H9 (cell line): ENCODE results near the gene KIF22. TPM values are rescaled to one million over a fixed set of nuclear protein-coding genes. Genes with fewer than 3 reads are reported as not detected.

ENCODE experiments used
- DNase-seq: peaks from one replicate; pipeline ENCODE4 v3.0.0-alpha.2; 2017
- H2AFZ ChIP-seq: one replicate; pipeline ENCODE4 v1.6.1; 2013; ENCODE audit warnings: mild to moderate bottlenecking, low read length, control low read depth, moderate library complexity
- H2AK5ac ChIP-seq: 2 replicates; pipeline ENCODE4 v1.6.1; 2013; ENCODE audit warnings: low read length, control low read depth, mixed read lengths; ENCODE audit not compliant: insufficient read length
- H2BK120ac ChIP-seq: one replicate; pipeline ENCODE4 v1.6.1; 2013; ENCODE audit warnings: low read depth, mild to moderate bottlenecking, low read length, control low read depth, inconsistent platforms; ENCODE audit not compliant: poor library complexity, severe bottlenecking
- H2BK12ac ChIP-seq: 2 replicates; pipeline ENCODE4 v1.6.1; 2013; ENCODE audit warnings: low read length, control low read depth, mixed read lengths, low read depth; ENCODE audit not compliant: insufficient read length
- H2BK15ac ChIP-seq: 2 replicates; pipeline ENCODE4 v1.6.1; 2013; ENCODE audit warnings: low read depth, low read length, control low read depth
- H2BK20ac ChIP-seq: one replicate; pipeline ENCODE4 v1.6.1; 2013; ENCODE audit warnings: low read depth, mild to moderate bottlenecking, low read length, control low read depth, inconsistent platforms; ENCODE audit not compliant: poor library complexity, severe bottlenecking
- H2BK5ac ChIP-seq: 2 replicates; pipeline ENCODE4 v1.6.1; 2013; ENCODE audit warnings: low read length, control low read depth, mixed read lengths; ENCODE audit not compliant: insufficient read length
- H3K14ac ChIP-seq: 2 replicates; pipeline ENCODE4 v1.6.1; 2013; ENCODE audit warnings: low read length, control low read depth; ENCODE audit not compliant: insufficient read depth
- H3K18ac ChIP-seq: 2 replicates; pipeline ENCODE4 v1.6.1; 2013; ENCODE audit warnings: low read depth, mild to moderate bottlenecking, mixed read lengths, low read length, control low read depth; ENCODE audit not compliant: insufficient read length
- H3K23ac ChIP-seq: 2 replicates; pipeline ENCODE4 v1.6.1; 2013; ENCODE audit warnings: low read length, control low read depth, mixed read lengths, low read depth; ENCODE audit not compliant: insufficient read length
- H3K23me2 ChIP-seq: 2 replicates; pipeline ENCODE4 v1.6.1; 2013; ENCODE audit warnings: low read depth, mild to moderate bottlenecking, mixed read lengths, low read length, control low read depth; ENCODE audit not compliant: insufficient read length, poor library complexity, severe bottlenecking
- H3K27ac ChIP-seq: 2 replicates; pipeline ENCODE4 v1.5.1; 2013; ENCODE audit warnings: low read length, control low read depth, mixed read lengths, low read depth; ENCODE audit not compliant: insufficient read length
- H3K27me3 ChIP-seq: 2 replicates; pipeline ENCODE4 v1.6.1; 2013; ENCODE audit warnings: low read length, control low read depth, inconsistent platforms; ENCODE audit not compliant: insufficient read depth
- H3K4ac ChIP-seq: 2 replicates; pipeline ENCODE4 v1.6.1; 2013; ENCODE audit warnings: low read depth, mild to moderate bottlenecking, control low read depth, inconsistent platforms, low read length, moderate library complexity
- H3K4me1 ChIP-seq: 2 replicates; pipeline ENCODE4 v1.6.1; 2013; ENCODE audit warnings: low read length, control low read depth, inconsistent platforms; ENCODE audit not compliant: insufficient read depth
- H3K4me2 ChIP-seq: 2 replicates; pipeline ENCODE4 v1.6.1; 2013; ENCODE audit warnings: low read length, control low read depth, mixed read lengths; ENCODE audit not compliant: insufficient read length, insufficient read depth
- H3K56ac ChIP-seq: 2 replicates; pipeline ENCODE4 v1.6.1; 2013; ENCODE audit warnings: low read depth, mild to moderate bottlenecking, mixed read lengths, low read length, control low read depth; ENCODE audit not compliant: insufficient read length
- H3K79me1 ChIP-seq: 2 replicates; pipeline ENCODE4 v1.6.1; 2013; ENCODE audit warnings: low read depth, mild to moderate bottlenecking, moderate library complexity, low read length, control low read depth, inconsistent platforms; ENCODE audit not compliant: insufficient read depth, poor library complexity, severe bottlenecking
- H3K79me2 ChIP-seq: 2 replicates; pipeline ENCODE4 v1.6.1; 2013; ENCODE audit warnings: low read length, control low read depth, inconsistent platforms; ENCODE audit not compliant: insufficient read depth
- H3K9ac ChIP-seq: 2 replicates; pipeline ENCODE4 v1.6.1; 2013; ENCODE audit warnings: low read length, control low read depth, mixed read lengths; ENCODE audit not compliant: insufficient read length; ENCODE audit errors: extremely low read depth
- H3K9me3 ChIP-seq: one replicate; pipeline ENCODE4 v1.6.1; 2013; ENCODE audit warnings: low read depth, low read length, inconsistent platforms; ENCODE audit not compliant: control insufficient read depth
- H3T11ph ChIP-seq: one replicate; pipeline ENCODE4 v1.6.1; 2013; ENCODE audit warnings: mild to moderate bottlenecking, low read length, control low read depth, inconsistent platforms
- H4K20me1 ChIP-seq: one replicate; pipeline ENCODE4 v1.6.1; 2013; ENCODE audit not compliant: control insufficient read depth, insufficient read length, insufficient read depth
- H4K5ac ChIP-seq: 2 replicates; pipeline ENCODE4 v1.6.1; 2013; ENCODE audit warnings: low read depth, mild to moderate bottlenecking, mixed read lengths, low read length, control low read depth; ENCODE audit not compliant: insufficient read length
- H4K8ac ChIP-seq: replicated peaks from 2 replicates; pipeline ENCODE4 v1.6.1; 2013; ENCODE audit warnings: low read length, control low read depth, mixed read lengths, low read depth; ENCODE audit not compliant: insufficient read length
- H4K91ac ChIP-seq: 2 replicates; pipeline ENCODE4 v1.6.1; 2013; ENCODE audit warnings: low read depth, mild to moderate bottlenecking, moderate library complexity, mixed read lengths, low read length, control low read depth; ENCODE audit not compliant: insufficient read length
- H3K27ac Mint-ChIP-seq, 3 experiments: 2 replicates in 2 of 3; 3 replicates in 1 of 3; pipeline ENCODE4 v1.8.0; 2020 to 2021; ENCODE audit warnings: mixed read lengths in 3 of 3, mild to moderate bottlenecking in 1 of 3, moderate library complexity in 1 of 3
- H3K27me3 Mint-ChIP-seq: 2 replicates; pipeline ENCODE4 v1.8.0; 2021; ENCODE audit warnings: low read depth, mild to moderate bottlenecking, moderate library complexity, mixed read lengths
- H3K36me3 Mint-ChIP-seq, 3 experiments: 2 replicates in 2 of 3; 3 replicates in 1 of 3; pipeline ENCODE4 v1.8.0; 2020 to 2021; ENCODE audit warnings: low read depth in 3 of 3, mixed read lengths in 3 of 3; ENCODE audit not compliant: insufficient read depth in 1 of 3
- H3K4me1 Mint-ChIP-seq, 2 experiments: 2 replicates each; pipeline ENCODE4 v1.8.0; 2020; ENCODE audit warnings: mixed read lengths in 2 of 2
- H3K4me3 Mint-ChIP-seq, 2 experiments: 2 replicates in 1 of 2; 3 replicates in 1 of 2; pipeline ENCODE4 v1.8.0; 2020 to 2021; ENCODE audit warnings: mild to moderate bottlenecking in 2 of 2, mixed read lengths in 2 of 2, moderate library complexity in 1 of 2
- H3K9me3 Mint-ChIP-seq, 2 experiments: 2 replicates in 1 of 2; 3 replicates in 1 of 2; pipeline ENCODE4 v1.8.0; 2020; ENCODE audit warnings: mild to moderate bottlenecking in 2 of 2, mixed read lengths in 2 of 2, moderate library complexity in 1 of 2
- CTCF ChIP-seq: fragments of 200-600 bp; sonication (generic); conservative IDR thresholded peaks from 3 replicates; pipeline ENCODE4 v1.8.0; 2021; ENCODE audit warnings: antibody characterized with exemption, mild to moderate bottlenecking
- WGBS: extraction: QIAGEN DNeasy Blood & Tissue Kit; methylation state at CpG from one replicate; pipeline ENCODE4 v1.1.7; 2013; ENCODE audit warnings: missing lambda C conversion rate, low lambda C conversion rate, mixed read lengths; ENCODE audit not compliant: insufficient read length; ENCODE audit errors: extremely low coverage; 5-methylcytosine and 5-hydroxymethylcytosine counted together
- total RNA-seq: library from RNA; stranded (reverse); gene quantifications from 2 replicates; pipeline ENCODE4 v1.2.1, GENCODE V29; 2021

KIF22 gene
- total RNA-seq, 1 experiment from 2014 or later: 151 TPM

DNA sequence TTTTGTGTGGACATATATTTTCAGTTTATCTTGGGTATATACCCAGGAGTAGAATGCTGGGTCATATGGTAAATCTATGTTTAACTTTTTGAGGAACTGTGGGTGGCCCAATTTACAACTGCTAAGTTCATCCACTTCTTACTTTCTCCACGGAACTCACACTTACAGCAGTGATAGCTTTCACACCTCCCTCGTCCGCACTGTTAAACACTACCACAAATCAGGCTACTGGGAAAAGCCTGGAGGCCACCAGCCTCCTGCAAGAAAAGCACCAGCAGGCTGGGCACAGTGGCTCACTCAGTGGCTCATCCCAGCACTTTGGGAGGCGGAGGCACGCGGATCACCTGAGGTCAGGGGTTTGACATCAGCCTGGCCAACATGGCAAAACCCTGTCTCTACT is 27.2 kb upstream of the KIF22 start:
- H3T11ph ChIP-seq: no peak overlapping the region
- no peaks in the 10 kb centered on the region for H3K27me3 ChIP-seq
- no peak overlapping the region for H2BK12ac ChIP-seq
- H4K91ac ChIP-seq: no peak overlapping the region
- H2BK120ac ChIP-seq: no peak overlapping the region
- no peak overlapping the region for H3K14ac ChIP-seq
- no peak overlapping the region for H3K23ac ChIP-seq
- no peaks in the 10 kb centered on the region for H3K79me2 ChIP-seq
- Mint-ChIP-seq H3K4me1 (peaks cover 8 to 10% of the 10 kb centered on the region in 2 experiments; a peak in 2 of 4 replicates), H3K27ac (no peak overlapping the region), H3K27me3 (peaks cover 3% of the 10 kb centered on the region), H3K9me3 (no peaks in the 10 kb centered on the region; a peak in 1 of 5 replicates), H3K36me3 (no peaks in the 10 kb centered on the region), H3K4me3 (no peak overlapping the region)
- no peak overlapping the region for H3K18ac ChIP-seq
- H2AK5ac ChIP-seq: no peak overlapping the region
- H3K9ac ChIP-seq: no peak overlapping the region
- no peak overlapping the region for H3K4me2 ChIP-seq
- no peak overlapping the region for H2BK20ac ChIP-seq
- no peak overlapping the region for H3K27ac ChIP-seq
- H3K4ac ChIP-seq: no peak overlapping the region
- H4K20me1 ChIP-seq: no peaks in the 10 kb centered on the region
- H3K4me1 ChIP-seq: no peaks in the 10 kb centered on the region
- no peak overlapping the region for H2BK5ac ChIP-seq
- no peak overlapping the region for H2AFZ ChIP-seq
- no CpG with 5 or more reads among the region's 6 CpGs for WGBS
- H3K56ac ChIP-seq: no peak overlapping the region
- H4K5ac ChIP-seq: no peak overlapping the region
- no peak for DNase-seq
- no peak for TF ChIP-seq CTCF
- H2BK15ac ChIP-seq: no peak overlapping the region
- H3K23me2 ChIP-seq: no peaks in the 10 kb centered on the region
- no peak overlapping the region for H4K8ac ChIP-seq
- H3K79me1 ChIP-seq: no peaks in the 10 kb centered on the region
- no peaks in the 10 kb centered on the region for H3K9me3 ChIP-seq
